ENCODE results near the gene ENPP4.
"Not testable (repeated sequence)": the region's sequence is repeated elsewhere in the genome, so short reads cannot be mapped to it uniquely, and the experiment has no call there.

The ENPP4 gene, protein sequence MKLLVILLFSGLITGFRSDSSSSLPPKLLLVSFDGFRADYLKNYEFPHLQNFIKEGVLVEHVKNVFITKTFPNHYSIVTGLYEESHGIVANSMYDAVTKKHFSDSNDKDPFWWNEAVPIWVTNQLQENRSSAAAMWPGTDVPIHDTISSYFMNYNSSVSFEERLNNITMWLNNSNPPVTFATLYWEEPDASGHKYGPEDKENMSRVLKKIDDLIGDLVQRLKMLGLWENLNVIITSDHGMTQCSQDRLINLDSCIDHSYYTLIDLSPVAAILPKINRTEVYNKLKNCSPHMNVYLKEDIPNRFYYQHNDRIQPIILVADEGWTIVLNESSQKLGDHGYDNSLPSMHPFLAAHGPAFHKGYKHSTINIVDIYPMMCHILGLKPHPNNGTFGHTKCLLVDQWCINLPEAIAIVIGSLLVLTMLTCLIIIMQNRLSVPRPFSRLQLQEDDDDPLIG

DNA sequence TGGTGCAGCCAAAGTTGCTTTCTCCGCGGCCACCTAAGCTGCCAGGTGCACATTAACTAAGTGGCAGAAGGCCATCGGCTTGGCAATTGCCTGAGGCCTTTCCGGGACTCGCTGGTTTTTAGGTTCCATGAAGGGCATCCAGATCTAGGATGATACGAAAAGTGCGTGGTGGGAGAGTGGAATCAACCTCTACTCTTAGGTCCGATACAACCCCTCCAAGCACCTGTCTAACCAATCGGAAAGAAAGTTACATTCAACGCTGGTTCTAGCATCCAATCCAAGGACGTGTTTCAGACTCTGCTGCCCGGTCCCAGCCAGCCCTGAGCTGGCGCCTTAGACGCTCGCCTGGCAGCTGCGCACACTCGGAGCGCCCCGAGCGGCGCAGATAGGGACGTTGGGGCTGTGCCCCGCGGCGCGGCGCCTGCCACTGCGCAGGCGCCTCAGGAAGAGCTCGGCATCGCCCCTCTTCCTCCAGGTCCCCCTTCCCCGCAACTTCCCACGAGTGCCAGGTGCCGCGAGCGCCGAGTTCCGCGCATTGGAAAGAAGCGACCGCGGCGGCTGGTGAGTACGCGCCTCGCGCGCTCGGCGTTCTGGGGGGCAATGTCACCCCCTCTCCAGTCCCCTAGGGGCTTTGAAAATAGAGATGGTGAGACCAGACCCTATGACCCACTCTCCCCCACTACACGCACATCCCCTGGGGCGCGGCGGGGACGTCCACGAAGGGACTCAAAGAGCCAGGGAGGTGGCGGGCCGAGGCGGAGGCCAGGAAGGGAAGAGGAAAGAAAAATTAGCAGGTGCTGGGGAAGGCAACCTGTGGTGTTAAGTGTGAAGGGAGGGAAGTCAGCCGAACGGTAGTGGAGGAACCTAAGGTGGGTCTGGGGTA is at the start of gene ENPP4:
Gene ENPP4, plus strand, starts transcription at position 361 of the 883 bp plus-strand sequence. CDS start 9,595 bp downstream, outside the sequence.
- no peaks in the 10 kb centered on the region for H3K36me3 ChIP-seq (ENCODE audit: insufficient read depth, insufficient read length, low read length)
- DNase-seq (ENCODE audit: low read depth, low spot score): peak; percentile 71
- H3K27me3 ChIP-seq (ENCODE audit: insufficient read depth, insufficient read length): peaks cover 18% of the 10 kb centered on the region
- peak within 1 kb of the TSS; percentile 58 for H3K4me3 ChIP-seq (ENCODE audit: insufficient read length, low read depth)
- TF ChIP-seq ZNF274 (IDR thresholded peaks at IDR 0.05; ENCODE audit: low read depth, low read length) (no peak), YY1 (IDR thresholded peaks at IDR 0.05; ENCODE audit: insufficient read depth, insufficient read length) (no peak), SUZ12 (IDR thresholded peaks at IDR 0.05; ENCODE audit: extremely low read depth, insufficient read depth, insufficient read length) (no peak)
- no peaks in the 10 kb centered on the region for H3K4me1 ChIP-seq (ENCODE audit: insufficient read depth, insufficient read length)
- peak within 1 kb of the TSS; percentile 76 for H3K9ac ChIP-seq (ENCODE audit: insufficient read length, low read depth)
- no peaks in the 10 kb centered on the region for H3K9me3 ChIP-seq (ENCODE audit: insufficient read depth, low read length)

DNA sequence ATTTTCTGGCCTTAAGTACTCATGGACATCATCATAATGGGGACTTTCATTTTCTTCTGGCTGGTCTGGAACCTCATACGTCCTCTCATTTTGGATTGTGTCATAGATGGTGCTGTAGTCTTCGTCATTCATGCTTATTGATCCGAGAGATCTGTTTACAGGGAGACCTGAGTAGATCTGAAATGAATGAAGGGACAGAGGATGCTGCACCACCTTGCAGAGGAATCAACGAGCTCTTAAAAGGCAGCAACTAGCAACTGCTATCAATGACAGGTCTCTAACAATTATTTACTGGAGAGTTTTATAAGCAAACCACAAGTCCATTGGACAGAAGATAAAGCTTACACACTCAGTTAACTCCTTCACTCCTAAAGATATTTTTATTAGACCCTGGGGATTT is 49.7 kb upstream of the ENPP4 start:
- H3K4me3 ChIP-seq (ENCODE audit: insufficient read length, low read depth): no peak overlapping the region
- TF ChIP-seq YY1 (IDR thresholded peaks at IDR 0.05; ENCODE audit: insufficient read depth, insufficient read length): no peak
- TF ChIP-seq SUZ12 (IDR thresholded peaks at IDR 0.05; ENCODE audit: extremely low read depth, insufficient read depth, insufficient read length): no peak
- TF ChIP-seq ZNF274 (IDR thresholded peaks at IDR 0.05; ENCODE audit: low read depth, low read length): no peak
- H3K4me1 ChIP-seq (ENCODE audit: insufficient read depth, insufficient read length): no peaks in the 10 kb centered on the region
- H3K27me3 ChIP-seq (ENCODE audit: insufficient read depth, insufficient read length): no peaks in the 10 kb centered on the region
- no peak for DNase-seq (ENCODE audit: low read depth, low spot score)
- no peak overlapping the region for H3K9ac ChIP-seq (ENCODE audit: insufficient read length, low read depth)
- H3K9me3 ChIP-seq (ENCODE audit: insufficient read depth, low read length): no peaks in the 10 kb centered on the region
- H3K36me3 ChIP-seq (ENCODE audit: insufficient read depth, insufficient read length, low read length): no peaks in the 10 kb centered on the region

DNA sequence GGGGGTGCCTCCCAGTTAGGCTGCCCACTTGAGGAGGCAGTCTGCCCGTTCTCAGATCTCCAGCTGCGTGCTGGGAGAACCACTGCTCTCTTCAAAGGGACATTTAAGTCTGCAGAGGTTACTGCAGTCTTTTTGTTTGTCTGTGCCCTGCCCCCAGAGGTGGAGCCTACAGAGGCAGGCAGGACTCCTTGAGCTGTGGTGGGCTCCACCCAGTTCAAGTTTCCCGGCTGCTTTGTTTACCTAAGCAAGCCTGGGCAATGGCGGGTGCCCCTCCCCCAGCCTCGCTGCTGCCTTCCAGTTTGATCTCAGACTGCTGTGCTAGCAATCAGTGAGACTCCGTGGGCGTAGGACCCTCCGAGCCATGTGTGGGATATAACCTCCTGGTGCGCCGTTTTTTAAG is 44.1 kb upstream of the ENPP4 start:
- not testable (repeated sequence) for H3K9me3 ChIP-seq (ENCODE audit: insufficient read depth, low read length); H3K36me3 ChIP-seq (ENCODE audit: insufficient read depth, insufficient read length, low read length); H3K9ac ChIP-seq (ENCODE audit: insufficient read length, low read depth); DNase-seq (ENCODE audit: low read depth, low spot score); H3K4me1 ChIP-seq (ENCODE audit: insufficient read depth, insufficient read length); H3K4me3 ChIP-seq (ENCODE audit: insufficient read length, low read depth); H3K27me3 ChIP-seq (ENCODE audit: insufficient read depth, insufficient read length)

DNA sequence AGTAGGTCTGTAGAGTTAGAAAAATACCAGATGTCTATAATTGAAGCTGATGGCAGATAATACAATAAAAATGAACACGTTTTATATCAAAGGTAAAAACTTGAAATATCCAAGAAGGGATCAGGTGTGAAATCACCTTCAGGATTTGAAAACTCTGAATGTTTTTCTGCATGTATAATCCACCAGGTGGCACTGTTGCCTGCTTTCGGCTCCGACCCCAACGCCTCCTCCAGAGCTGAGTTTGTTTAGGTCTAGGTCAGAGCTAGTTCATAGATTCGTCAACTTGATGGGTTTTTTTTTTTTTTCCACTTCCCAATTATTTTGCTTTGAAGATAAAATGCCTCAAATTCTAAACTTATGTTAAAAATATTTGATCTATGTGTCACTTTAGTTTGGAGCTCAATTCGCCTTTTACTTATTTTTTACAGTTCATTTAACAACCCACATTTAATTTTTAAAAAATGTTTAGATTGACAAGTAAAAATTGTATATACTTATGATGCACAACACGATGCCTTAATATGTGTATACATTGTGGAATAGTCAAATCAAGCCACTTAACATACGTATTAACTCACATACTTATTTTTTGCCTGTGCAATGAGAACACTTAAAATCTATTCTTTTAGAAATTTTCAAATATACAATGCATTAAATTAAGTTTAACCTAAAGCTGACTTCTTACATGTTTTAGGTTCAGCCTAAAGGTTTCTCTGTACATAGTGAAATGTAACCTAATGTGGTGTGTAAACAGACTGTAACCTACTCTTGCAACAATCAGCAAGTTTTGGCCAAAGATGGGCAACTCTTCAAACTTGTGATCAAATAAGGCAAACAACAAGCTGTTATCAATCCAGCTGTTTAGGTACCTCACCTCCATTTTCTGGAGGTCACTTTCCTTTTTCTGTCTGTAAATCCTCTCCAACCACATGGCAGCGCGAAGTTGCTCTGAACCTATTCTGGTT is 39.4 kb upstream of the ENPP4 start:
- H3K9me3 ChIP-seq (ENCODE audit: insufficient read depth, low read length): peaks cover 12% of the 10 kb centered on the region; the same call in 1 of the 2 replicates
- DNase-seq (ENCODE audit: low read depth, low spot score): peak; percentile 30
- H3K4me3 ChIP-seq (ENCODE audit: insufficient read length, low read depth): no peak overlapping the region
- no peaks in the 10 kb centered on the region for H3K27me3 ChIP-seq (ENCODE audit: insufficient read depth, insufficient read length)
- TF ChIP-seq YY1 (IDR thresholded peaks at IDR 0.05; ENCODE audit: insufficient read depth, insufficient read length) (no peak), ZNF274 (IDR thresholded peaks at IDR 0.05; ENCODE audit: low read depth, low read length) (no peak), SUZ12 (IDR thresholded peaks at IDR 0.05; ENCODE audit: extremely low read depth, insufficient read depth, insufficient read length) (no peak)
- no peaks in the 10 kb centered on the region for H3K36me3 ChIP-seq (ENCODE audit: insufficient read depth, insufficient read length, low read length)
- H3K4me1 ChIP-seq (ENCODE audit: insufficient read depth, insufficient read length): no peaks in the 10 kb centered on the region
- no peak overlapping the region for H3K9ac ChIP-seq (ENCODE audit: insufficient read length, low read depth)

DNA sequence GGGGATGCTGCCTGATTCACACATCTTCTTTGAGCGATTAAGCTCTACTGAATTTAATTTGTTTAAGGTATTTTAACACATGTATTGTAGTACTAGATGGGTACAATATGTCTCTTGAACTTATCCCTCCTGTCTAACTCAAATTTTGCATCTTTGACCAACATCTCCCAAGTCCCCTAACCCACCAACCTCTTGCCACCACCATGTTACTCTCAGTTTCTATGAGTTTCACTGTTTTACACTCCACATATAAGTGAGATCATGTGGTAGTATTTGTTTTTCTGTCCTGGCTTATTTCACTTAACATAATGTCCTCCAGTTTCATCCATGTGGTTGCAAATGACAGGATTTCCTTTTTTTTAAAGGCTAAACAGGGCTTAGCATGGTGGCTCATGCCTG is 38.7 kb upstream of the ENPP4 start:
- Histone ChIP-seq H3K9ac (ENCODE audit: insufficient read length, low read depth) (no peak overlapping the region), H3K27me3 (ENCODE audit: insufficient read depth, insufficient read length) (no peaks in the 10 kb centered on the region), H3K36me3 (ENCODE audit: insufficient read depth, insufficient read length, low read length) (no peaks in the 10 kb centered on the region), H3K4me1 (ENCODE audit: insufficient read depth, insufficient read length) (no peaks in the 10 kb centered on the region), H3K4me3 (ENCODE audit: insufficient read length, low read depth) (no peak overlapping the region), H3K9me3 (ENCODE audit: insufficient read depth, low read length) (peaks cover 16% of the 10 kb centered on the region; the same call in 1 of the 2 replicates)
- no peak for DNase-seq (ENCODE audit: low read depth, low spot score)
- TF ChIP-seq SUZ12 (IDR thresholded peaks at IDR 0.05; ENCODE audit: extremely low read depth, insufficient read depth, insufficient read length): no peak

DNA sequence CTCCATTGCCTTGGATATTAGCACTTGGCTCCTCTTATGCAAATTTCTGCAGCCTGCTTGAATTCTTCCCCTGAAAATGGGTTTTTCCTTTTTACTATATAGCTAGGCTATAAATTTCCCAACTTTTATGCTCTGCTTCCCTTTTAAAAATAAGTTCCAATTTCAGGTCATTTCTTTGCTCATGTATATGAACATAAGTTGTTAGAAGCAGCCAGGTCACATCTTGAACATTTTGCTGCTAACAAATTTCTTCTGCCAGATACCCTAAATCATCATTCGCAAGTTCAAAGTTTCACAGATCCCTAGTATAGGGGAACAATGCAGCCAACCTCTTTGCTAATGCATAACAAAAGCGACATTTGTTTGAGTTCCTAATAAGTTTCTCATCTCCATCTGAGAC is 34.5 kb upstream of the ENPP4 start:
- no peak for DNase-seq (ENCODE audit: low read depth, low spot score)
- Histone ChIP-seq H3K9me3 (ENCODE audit: insufficient read depth, low read length) (peaks cover 20% of the 10 kb centered on the region; the same call in 1 of the 2 replicates), H3K4me1 (ENCODE audit: insufficient read depth, insufficient read length) (no peaks in the 10 kb centered on the region), H3K27me3 (ENCODE audit: insufficient read depth, insufficient read length) (no peaks in the 10 kb centered on the region), H3K9ac (ENCODE audit: insufficient read length, low read depth) (no peak overlapping the region), H3K36me3 (ENCODE audit: insufficient read depth, insufficient read length, low read length) (no peaks in the 10 kb centered on the region), H3K4me3 (ENCODE audit: insufficient read length, low read depth) (no peak overlapping the region)
- no peak for TF ChIP-seq ZNF274 (IDR thresholded peaks at IDR 0.05; ENCODE audit: low read depth, low read length)
- TF ChIP-seq SUZ12 (IDR thresholded peaks at IDR 0.05; ENCODE audit: extremely low read depth, insufficient read depth, insufficient read length): no peak
- no peak for TF ChIP-seq YY1 (IDR thresholded peaks at IDR 0.05; ENCODE audit: insufficient read depth, insufficient read length)

Measured in NT2/D1 (cell line).